HG03064 (cell line): ENCODE results near the gene PTGS2.

Experiments
- ATAC-seq: cut with Tn5 transposase; IDR thresholded peaks from one replicate; pipeline ENCODE4 v1.9.1; 2021; ENCODE audit warnings: low read depth; ENCODE audit not compliant: unreplicated experiment

PTGS2 gene

DNA sequence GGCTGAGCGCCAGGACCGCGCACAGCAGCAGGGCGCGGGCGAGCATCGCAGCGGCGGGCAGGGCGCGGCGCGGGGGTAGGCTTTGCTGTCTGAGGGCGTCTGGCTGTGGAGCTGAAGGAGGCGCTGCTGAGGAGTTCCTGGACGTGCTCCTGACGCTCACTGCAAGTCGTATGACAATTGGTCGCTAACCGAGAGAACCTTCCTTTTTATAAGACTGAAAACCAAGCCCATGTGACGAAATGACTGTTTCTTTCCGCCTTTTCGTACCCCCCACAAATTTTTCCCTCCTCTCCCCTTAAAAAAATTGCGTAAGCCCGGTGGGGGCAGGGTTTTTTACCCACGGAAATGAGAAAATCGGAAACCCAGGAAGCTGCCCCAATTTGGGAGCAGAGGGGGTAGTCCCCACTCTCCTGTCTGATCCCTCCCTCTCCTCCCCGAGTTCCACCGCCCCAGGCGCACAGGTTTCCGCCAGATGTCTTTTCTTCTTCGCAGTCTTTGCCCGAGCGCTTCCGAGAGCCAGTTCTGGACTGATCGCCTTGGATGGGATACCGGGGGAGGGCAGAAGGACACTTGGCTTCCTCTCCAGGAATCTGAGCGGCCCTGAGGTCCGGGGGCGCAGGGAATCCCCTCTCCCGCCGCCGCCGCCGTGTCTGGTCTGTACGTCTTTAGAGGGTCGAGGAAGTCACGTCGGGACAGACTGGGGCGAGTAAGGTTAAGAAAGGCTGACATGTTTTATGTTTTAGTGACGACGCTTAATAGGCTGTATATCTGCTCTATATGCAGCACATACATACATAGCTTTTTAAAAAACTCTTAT lies at the start of gene PTGS2:
PTGS2 (minus strand) TSS at position 179 of the 817 bp plus-strand sequence; CDS start at position 46, 133 bp downstream.
- no peak for ATAC-seq

DNA sequence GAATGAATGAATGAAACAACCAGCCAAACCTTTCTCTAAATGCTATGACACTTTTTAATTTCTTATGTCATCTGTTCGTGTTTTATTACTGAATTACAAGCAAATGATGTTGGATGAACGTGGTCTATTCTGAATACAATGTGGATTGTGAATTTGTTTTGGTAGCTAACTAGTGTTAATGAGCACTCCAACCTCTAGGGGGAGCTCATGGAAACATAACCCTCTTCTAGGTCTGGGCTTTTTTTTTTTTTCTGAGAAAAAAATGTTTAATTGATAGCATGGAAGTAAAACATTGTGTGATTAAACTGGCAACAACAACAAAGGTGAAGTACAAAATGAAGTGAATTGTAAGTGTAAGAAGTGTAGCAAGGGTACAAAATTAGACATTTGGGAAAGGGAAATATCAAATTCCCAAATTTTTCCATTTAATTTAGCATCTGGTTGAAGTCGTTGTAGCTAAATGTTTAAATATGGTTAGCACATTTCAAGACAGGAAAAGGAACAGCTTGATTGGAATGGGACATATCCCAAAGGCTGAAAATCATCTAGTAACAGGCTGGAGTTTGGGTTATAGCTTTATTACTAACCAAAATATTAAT lies 42.6 kb upstream of the PTGS2 start:
- no peak for ATAC-seq

DNA sequence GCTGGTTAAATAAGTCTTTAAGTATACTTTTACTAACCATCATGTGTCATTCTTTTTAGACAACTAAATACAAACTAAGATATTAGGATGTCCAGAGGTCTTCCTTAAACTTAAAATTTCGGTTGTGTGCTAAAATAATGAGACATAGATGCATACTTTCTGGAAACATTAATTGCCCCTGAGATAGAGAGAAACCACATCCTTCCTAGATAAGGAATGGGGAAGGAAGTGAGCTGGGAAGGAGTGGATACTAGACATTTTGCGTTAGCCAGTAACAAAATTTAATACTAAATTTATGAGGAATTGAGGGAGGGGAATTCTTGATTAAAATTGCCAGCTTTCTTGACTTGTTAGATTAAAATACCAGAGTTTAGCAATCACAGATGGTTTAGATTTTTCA lies 37.1 kb upstream of the PTGS2 start:
- no peak for ATAC-seq

DNA sequence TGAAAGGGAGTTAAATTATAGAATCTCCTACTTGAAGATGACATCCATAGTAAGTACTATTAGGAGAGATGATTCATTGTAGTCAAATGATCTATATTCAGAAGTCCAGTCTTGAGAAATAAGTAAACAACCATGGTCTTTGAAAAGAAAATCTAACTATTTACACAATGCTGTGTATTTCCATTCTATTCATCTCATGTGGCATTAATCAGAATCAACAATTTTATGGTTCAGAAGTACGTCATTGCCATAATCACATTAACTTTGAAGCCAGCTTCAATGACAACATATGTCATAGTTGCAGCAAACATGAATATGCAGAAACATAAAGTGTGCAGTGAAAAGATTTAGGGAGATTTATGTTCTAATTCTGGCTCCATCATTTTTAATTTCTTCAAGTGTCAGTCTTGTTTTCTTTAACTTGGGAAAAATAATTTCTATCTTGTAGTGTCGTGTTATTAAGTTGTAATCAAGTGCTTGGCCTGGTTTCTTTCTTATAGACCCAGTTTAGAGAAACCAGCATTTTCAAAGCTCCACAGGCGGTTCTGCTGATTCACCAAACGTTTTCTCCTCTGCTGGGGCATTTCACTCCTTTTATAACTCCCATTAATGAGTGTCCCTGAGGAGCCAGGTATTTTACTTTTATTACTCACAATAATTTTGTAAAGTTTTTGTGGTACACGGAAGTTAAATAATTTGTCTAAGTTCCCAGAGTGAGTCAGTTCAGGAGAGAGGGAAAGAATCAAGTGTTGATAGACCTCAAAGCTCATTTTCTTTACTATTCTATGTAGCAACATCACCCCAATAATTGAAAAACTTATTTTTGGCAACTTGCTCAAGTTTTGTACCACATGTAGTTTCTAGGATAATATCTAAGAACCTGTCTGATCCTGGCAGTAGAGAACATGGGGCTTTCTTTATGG lies 35.9 kb upstream of the PTGS2 start:
- no peak for ATAC-seq

DNA sequence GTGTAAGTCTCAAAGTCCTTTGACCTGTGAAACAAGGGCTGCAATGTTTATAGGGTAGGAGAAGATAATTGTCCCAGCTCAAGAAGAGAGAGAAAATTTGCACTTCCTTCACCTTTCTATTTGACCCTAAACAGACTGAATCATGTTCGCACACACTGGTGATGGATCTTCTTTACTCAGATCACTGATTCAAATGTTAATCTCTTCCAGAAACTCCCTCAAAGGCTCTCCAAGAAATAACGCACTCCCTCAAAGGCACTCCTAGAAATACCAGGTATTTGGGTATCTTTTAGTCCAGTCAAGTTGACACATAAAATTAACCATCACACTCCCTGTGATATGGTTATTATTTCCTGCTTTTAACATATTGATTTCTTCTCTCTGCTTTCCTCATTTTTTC lies 30.5 kb upstream of the PTGS2 start:
- ATAC-seq: no peak

DNA sequence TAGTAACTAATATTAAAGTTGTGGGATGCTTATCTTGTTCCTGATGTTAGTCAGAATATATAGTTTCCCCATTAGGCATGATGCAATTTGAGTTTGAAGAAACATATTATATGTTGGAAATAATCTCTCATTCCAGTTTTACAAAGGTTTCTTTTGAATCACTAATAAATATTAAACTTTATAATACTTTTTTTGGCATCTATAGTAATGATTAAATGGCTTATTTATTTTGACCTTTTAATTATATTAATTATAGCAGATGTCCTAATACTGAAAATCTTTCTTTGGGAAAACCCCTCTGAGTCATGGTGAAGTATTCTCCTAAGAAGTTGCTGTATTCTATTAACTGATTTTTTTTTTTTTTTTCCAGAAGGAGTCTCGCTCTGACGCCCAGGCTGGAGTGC lies 28.5 kb upstream of the PTGS2 start:
- ATAC-seq: no peak

DNA sequence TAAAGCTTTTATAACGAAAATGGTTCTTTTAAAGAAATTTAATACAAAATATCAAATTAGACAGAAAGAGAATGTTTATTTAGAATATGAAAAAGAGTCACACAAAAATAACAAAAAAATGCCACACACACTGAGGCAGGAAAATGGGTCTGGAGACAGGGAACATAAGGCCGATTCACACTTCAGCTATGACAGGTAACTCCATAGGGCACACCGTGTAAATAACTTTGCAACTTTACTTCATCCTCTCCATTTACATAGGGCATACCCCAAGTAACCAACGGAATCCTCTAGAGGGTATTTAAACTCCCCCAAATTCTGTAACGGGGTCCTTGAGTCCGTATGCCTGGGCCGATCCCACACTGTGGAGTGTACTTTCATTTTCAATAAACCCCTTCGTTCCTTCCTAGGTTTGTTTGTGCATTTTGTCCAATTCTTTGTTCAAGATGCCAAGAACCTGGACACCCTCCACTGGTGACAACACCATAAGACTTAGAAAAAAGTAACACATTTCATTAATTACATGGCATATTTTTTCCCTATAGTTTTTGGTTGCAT lies 23.1 kb upstream of the PTGS2 start:
- ATAC-seq: no peak

DNA sequence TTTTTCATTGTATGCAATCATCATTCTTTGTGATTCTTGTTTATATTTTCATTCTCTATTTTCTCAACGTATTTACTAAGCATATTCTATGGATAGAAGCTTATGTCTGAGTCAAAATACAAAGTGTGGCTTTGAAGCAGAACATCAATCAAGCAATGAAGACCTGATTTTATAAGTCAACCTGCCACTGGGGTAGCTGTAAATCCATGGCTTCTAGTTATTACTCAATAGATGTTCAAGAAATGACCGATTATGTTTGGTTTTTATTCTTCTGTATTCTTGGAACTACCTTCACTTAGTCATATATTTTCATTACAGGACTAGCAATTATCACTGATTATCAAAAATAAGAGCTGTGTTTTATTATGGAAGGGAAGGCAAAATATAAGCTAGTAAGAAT lies 20.5 kb upstream of the PTGS2 start:
- ATAC-seq: no peak

DNA sequence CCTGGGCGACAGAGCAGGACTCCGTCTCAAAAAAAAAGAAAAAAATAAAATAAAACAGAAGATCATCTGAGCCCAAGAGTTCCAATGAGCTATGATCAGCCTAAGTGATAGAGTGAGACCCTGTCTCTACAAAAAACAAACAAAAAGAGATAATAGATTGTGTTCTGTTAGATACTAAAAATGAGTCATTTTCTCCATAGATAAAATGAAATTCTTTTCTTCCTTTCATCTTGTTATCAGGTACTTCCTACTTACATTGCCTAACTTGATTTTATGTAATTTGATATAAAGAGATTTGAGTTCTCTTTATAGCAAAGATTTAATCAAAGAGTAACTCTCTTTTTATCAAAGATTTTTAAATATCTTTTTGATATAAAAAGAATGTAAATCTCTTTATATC lies 19.3 kb upstream of the PTGS2 start:
- ATAC-seq: no peak

DNA sequence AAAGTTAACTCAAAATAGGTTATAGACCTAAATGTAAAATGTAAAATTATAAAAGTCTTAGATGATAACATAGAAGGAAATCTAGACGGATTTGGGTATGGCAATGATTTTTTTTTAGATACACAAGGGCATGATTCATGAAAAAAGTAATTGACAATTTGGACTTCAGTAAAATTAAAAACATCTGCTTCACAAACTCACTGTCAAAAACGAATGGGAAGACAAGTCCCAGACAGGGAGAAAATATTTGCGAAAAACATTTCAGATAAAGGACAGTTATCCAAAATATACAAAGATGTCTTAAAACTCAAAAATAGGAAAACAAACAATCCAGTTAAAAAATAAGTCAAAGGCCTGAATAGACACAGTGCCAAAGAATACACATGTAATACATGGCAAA lies 9.7 kb upstream of the PTGS2 start:
- no peak for ATAC-seq

DNA sequence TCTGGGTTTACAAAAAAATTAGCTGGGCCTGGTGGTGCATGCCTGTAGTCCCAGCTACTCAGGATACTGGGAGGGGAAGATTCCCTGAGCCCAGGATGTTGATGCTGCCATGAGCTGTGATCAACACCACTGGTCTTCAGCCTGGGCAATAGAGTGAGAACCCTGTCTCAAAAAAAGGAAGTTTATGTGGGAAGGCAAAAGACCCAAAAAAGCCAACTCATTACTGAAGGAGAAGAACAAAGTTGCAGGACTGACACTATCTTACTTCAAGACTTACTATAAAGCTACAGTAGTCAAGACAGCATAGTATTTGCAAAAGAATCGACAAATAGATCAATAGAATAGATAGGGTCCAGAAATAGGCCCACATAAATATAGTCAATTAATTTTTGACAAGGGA lies 9.2 kb upstream of the PTGS2 start:
- no peak for ATAC-seq

DNA sequence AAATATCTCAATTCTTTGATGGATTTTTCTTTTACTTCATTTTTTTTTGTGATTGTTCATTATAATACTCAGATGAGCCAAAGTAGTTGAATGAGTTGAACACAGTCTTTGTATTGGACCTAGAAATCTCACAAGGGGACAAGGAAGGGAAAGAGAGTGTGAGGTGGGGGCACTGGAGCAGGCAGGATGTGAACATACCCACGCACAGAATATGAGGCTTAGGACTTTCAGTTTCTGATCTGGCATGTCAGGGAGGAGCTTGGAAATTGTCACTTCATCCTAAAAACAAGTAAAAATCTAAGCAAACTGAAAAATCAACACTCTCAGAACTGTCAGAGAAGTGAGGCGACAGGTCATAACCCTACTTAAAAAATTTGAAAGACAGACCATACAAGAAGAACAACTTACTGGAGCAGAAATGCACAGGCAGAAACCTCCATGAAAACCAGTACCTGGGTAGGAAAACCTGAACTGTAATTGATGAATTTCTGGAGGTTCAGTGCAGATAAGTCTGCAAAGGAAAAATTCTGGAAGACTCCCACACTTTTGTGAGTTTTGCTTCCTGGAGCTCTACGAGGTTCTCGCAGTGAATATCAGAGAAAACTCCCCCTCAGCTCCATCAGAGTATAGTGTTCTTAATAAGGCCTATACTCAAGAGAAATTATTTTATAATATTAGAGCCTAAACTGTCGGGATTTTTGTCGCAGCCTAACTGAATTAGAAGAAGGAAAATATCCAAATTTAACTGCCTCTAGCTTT lies 3.6 kb upstream of the PTGS2 start:
- no peak for ATAC-seq

DNA sequence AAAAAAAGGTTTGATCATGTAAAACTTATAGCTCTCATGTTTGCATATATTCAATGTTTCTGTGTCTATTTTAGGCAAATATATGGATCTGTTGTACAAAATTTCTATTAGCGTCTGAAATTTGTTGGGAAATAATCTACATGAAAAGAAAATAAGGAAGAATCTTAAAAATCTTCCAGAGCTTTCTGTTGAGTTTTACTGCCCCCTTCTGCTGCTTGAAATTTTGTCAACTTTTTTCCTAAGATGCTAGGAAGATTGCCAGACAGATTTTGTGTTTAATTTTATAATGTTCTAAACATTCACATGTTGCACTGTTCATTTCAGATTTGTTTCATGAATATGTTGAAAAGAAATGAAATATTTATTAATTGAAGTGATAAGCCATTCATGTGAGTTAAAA lies 2.5 kb upstream of the PTGS2 start:
- no peak for ATAC-seq

DNA sequence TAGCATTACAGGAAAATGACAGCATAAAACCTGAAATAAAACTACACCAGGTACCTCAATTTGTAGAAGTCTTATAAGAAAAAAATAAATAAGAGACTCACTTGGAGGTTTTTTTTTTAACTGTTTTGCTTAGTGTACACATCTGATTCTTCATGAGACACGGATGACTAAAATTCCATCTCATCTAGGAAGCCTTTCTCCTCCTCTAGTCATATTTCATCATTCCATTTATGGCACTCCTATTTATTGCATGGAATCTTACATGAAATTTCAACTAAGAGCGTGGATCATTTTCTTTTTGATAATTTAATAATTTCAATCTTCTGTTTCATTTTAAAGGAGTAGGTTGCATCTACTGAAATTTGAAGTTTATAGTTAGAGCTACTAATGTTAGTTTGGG lies 1.6 kb upstream of the PTGS2 start:
- ATAC-seq: no peak

DNA sequence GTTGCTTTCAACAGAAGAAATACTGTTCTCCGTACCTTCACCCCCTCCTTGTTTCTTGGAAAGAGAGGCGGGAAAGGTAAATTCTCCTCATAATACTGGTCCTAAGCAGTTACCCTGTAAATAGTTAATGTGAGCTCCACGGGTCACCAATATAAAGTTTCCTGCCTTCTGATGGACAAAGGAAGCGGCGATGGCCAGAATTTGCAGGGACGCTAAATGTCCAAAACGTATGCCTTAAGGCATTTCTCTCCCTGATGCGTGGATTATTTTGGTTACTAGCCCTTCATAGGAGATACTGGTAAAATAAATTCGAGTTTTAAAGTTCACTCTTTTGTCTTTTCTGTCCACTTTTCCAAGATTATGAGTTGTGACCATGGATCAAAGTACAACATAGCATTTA lies 898 bp upstream of the PTGS2 start:
- no peak for ATAC-seq

DNA sequence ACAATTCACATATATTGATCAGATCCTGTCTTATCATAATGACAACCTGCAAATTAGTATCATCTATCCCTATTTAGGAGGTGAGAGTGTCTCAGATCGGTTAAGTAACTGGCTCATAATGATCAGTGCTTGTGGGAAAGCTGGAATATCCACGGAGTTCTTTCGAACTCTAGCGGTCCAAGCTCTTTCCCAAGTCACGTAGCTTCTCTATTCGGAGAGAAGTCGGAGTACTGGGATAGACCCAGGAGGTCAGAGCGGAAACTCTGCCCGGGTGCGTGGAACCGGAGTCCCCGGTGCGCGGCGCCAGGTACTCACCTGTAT lies 339 bp downstream of the PTGS2 start:
- ATAC-seq: no peak

DNA sequence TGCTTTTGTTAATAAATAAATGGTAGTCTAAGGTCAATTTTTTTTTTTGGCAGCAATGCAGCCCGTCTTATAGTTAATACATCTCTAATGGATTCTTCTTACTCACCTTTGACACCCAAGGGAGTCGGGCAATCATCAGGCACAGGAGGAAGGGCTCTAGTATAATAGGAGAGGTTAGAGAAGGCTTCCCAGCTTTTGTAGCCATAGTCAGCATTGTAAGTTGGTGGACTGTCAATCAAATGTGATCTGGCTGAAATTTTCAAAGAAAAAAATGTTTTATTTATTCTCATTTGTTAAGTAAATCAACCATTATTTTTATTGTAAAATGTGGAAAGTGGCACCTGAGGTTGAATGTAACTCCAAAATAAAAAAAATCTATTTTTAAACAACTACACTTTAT lies 2.1 kb downstream of the PTGS2 start:
- ATAC-seq: no peak

DNA sequence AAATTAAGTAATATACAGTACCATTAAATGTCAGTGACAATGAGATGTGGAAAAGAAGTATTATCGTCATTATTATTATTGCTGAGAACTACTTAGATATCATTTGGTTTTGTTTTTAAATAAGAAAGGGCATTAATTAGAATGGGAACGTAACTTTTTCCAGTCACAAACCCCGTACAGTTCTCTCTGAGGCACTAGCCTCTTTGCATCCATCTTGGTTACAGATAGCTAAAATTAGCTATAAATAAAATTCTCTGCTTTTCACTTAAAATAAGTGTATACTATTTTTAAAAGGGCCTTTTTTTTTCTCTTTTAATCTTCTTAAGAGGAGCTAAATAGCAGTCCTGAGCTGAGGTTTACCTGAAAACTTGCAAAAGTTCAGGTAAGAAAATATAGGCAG lies 7.6 kb downstream of the PTGS2 start:
- ATAC-seq: no peak

DNA sequence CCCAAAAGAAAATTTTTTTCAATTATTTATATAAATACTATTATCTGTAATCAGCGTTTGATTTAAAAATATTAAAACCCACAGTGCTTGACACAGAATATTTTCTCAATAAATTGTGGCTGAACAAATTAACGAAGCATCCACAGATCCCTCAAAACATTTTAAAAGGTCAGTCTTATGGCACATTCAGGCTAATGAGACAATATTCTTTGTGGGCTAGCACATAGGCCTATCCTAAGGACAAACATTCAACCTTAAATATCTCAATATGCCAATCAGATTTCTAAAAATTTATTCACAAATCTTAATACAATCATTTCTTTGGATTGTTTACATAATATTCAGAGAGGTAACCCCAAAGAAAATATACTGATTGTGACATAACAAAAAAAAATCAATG lies 8.1 kb downstream of the PTGS2 start:
- no peak for ATAC-seq

DNA sequence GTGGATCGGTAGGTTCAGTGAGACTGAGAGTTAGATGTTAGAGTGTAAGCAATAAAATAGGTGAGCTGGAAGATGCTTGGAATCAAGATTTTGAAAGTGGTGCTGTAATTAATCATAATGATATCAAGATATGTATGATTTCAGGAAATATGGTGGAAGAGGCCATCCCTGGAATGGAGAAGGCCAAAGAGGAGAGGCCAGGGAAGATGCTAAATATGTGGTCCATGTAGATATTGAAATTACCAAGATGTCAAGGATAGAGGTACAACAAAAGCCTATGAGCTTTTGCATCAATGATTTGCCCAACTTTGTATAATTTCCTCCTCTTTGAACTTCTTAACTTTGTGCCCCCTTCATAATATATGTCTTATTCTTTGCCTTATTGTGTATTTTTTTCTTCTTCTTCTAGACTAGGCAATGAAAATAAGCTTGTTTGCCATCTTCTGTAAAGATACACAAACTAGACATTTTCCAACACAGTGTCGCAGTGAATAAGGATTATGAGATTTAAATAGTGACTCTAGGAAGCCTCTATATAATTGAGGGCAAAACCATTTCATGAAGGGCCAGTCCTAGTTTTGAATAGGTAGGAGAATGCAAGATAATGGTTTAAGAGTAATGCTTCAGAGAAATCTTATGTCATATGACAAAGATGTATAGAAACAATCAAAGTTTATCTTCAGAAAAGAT lies 8.9 kb downstream of the PTGS2 start:
- no peak for ATAC-seq
